Measurements from ENCODE around the gene CHID1.
A peak's percentile ranks its signal among the peaks of the same experiment; 100 is the strongest.

CHID1 gene

GRCh38 chr11:910589-911030, at the start of gene CHID1:
Gene CHID1, minus strand, starts transcription at chr11:910810. Its CDS starts 5,994 bp downstream, at chr11:904816.
- Mint-ChIP-seq H3K9me3 (no peaks in the 10 kb centered on the region), H3K36me3 (ENCODE audit: insufficient read depth) (peaks cover 4% of the 10 kb centered on the region), H3K27ac (ENCODE audit: low read depth) (peak within 1 kb of the TSS; percentile 82), H3K4me1 (peaks cover 21% of the 10 kb centered on the region), H3K4me3 (peak within 1 kb of the TSS; percentile 85), H3K27me3 (no peaks in the 10 kb centered on the region)
- DNase-seq (ENCODE audit: low spot score in 2 of 2) (peak; percentile 55 to 58), ATAC-seq (replicated peaks; ENCODE audit: extremely low read depth, poor library complexity, severe bottlenecking) (peak; percentile 95)

- Mint-ChIP-seq H3K27me3 (no peaks in the 10 kb centered on the region), H3K4me1 (peaks cover 27% of the 10 kb centered on the region), H3K27ac (ENCODE audit: low read depth) (peak overlapping the region; percentile 32), H3K9me3 (no peaks in the 10 kb centered on the region), H3K4me3 (no peak overlapping the region), H3K36me3 (ENCODE audit: insufficient read depth) (peaks cover 22% of the 10 kb centered on the region)
- ATAC-seq (replicated peaks; ENCODE audit: extremely low read depth, poor library complexity, severe bottlenecking) (no peak), DNase-seq (ENCODE audit: low spot score in 2 of 2) (no peak)
These were observed 49.0 kb upstream of the CHID1 start for GRCh38 chr11:959608-960007.

- ATAC-seq (replicated peaks; ENCODE audit: extremely low read depth, poor library complexity, severe bottlenecking) (no peak), DNase-seq (ENCODE audit: low spot score in 2 of 2) (no peak)
- Mint-ChIP-seq H3K4me3 (no peak overlapping the region), H3K4me1 (peaks cover 31% of the 10 kb centered on the region), H3K9me3 (no peaks in the 10 kb centered on the region), H3K27ac (ENCODE audit: low read depth) (no peak overlapping the region), H3K36me3 (ENCODE audit: insufficient read depth) (peaks cover 22% of the 10 kb centered on the region), H3K27me3 (no peaks in the 10 kb centered on the region)
These were observed 48.4 kb upstream of the CHID1 start for GRCh38 chr11:959027-959426.

- peaks cover 22% of the 10 kb centered on the region for H3K36me3 Mint-ChIP-seq (ENCODE audit: insufficient read depth)
- H3K27me3 Mint-ChIP-seq: no peaks in the 10 kb centered on the region
- DNase-seq (ENCODE audit: low spot score in 2 of 2) (no peak), ATAC-seq (replicated peaks; ENCODE audit: extremely low read depth, poor library complexity, severe bottlenecking) (no peak)
- no peaks in the 10 kb centered on the region for H3K9me3 Mint-ChIP-seq
- no peak overlapping the region for H3K27ac Mint-ChIP-seq (ENCODE audit: low read depth)
- H3K4me1 Mint-ChIP-seq: peaks cover 36% of the 10 kb centered on the region
- H3K4me3 Mint-ChIP-seq: no peak overlapping the region
These were observed 47.5 kb upstream of the CHID1 start for GRCh38 chr11:958101-958500.

- Mint-ChIP-seq H3K27me3 (no peaks in the 10 kb centered on the region), H3K27ac (ENCODE audit: low read depth) (no peak overlapping the region), H3K4me3 (no peak overlapping the region), H3K36me3 (ENCODE audit: insufficient read depth) (peaks cover 19% of the 10 kb centered on the region), H3K9me3 (no peaks in the 10 kb centered on the region), H3K4me1 (peaks cover 43% of the 10 kb centered on the region)
- ATAC-seq (replicated peaks; ENCODE audit: extremely low read depth, poor library complexity, severe bottlenecking) (no peak), DNase-seq (ENCODE audit: low spot score in 2 of 2) (no peak)
These were observed 46.8 kb upstream of the CHID1 start for GRCh38 chr11:957212-957920.

GRCh38 chr11:955154-956063, 44.8 kb upstream of the CHID1 start:
- H3K27me3 Mint-ChIP-seq: no peaks in the 10 kb centered on the region
- H3K9me3 Mint-ChIP-seq: no peaks in the 10 kb centered on the region
- DNase-seq (ENCODE audit: low spot score in 2 of 2) (no peak), ATAC-seq (replicated peaks; ENCODE audit: extremely low read depth, poor library complexity, severe bottlenecking) (no peak)
- H3K4me3 Mint-ChIP-seq: no peak overlapping the region
- H3K36me3 Mint-ChIP-seq (ENCODE audit: insufficient read depth): peaks cover 13% of the 10 kb centered on the region
- no peak overlapping the region for H3K27ac Mint-ChIP-seq (ENCODE audit: low read depth)
- peaks cover 46% of the 10 kb centered on the region for H3K4me1 Mint-ChIP-seq

GRCh38 chr11:954392-955153, 44.0 kb upstream of the CHID1 start:
- no peaks in the 10 kb centered on the region for H3K27me3 Mint-ChIP-seq
- peaks cover 10% of the 10 kb centered on the region for H3K36me3 Mint-ChIP-seq (ENCODE audit: insufficient read depth)
- DNase-seq (ENCODE audit: low spot score in 2 of 2) (no peak), ATAC-seq (replicated peaks; ENCODE audit: extremely low read depth, poor library complexity, severe bottlenecking) (no peak)
- H3K4me3 Mint-ChIP-seq: no peak overlapping the region
- H3K4me1 Mint-ChIP-seq: peaks cover 46% of the 10 kb centered on the region
- no peaks in the 10 kb centered on the region for H3K9me3 Mint-ChIP-seq
- peak overlapping the region; percentile 17 for H3K27ac Mint-ChIP-seq (ENCODE audit: low read depth)

- peaks cover 46% of the 10 kb centered on the region for H3K4me1 Mint-ChIP-seq
- H3K36me3 Mint-ChIP-seq (ENCODE audit: insufficient read depth): peaks cover 6% of the 10 kb centered on the region
- ATAC-seq (replicated peaks; ENCODE audit: extremely low read depth, poor library complexity, severe bottlenecking) (no peak), DNase-seq (ENCODE audit: low spot score in 2 of 2) (no peak)
- no peak overlapping the region for H3K27ac Mint-ChIP-seq (ENCODE audit: low read depth)
- H3K4me3 Mint-ChIP-seq: no peak overlapping the region
- no peaks in the 10 kb centered on the region for H3K9me3 Mint-ChIP-seq
- no peaks in the 10 kb centered on the region for H3K27me3 Mint-ChIP-seq
These were observed 42.9 kb upstream of the CHID1 start for GRCh38 chr11:953512-953911.

GRCh38 chr11:952406-953385, 42.1 kb upstream of the CHID1 start:
- no peaks in the 10 kb centered on the region for H3K27me3 Mint-ChIP-seq
- H3K9me3 Mint-ChIP-seq: no peaks in the 10 kb centered on the region
- peaks cover 8% of the 10 kb centered on the region for H3K36me3 Mint-ChIP-seq (ENCODE audit: insufficient read depth)
- H3K4me3 Mint-ChIP-seq: no peak overlapping the region
- DNase-seq (ENCODE audit: low spot score in 2 of 2): no peak
- H3K27ac Mint-ChIP-seq (ENCODE audit: low read depth): peak overlapping the region; percentile 35
- H3K4me1 Mint-ChIP-seq: peaks cover 42% of the 10 kb centered on the region
- no peak for ATAC-seq (replicated peaks; ENCODE audit: extremely low read depth, poor library complexity, severe bottlenecking)

GRCh38 chr11:951507-951906, 40.9 kb upstream of the CHID1 start:
- Mint-ChIP-seq H3K27me3 (no peaks in the 10 kb centered on the region), H3K4me3 (no peak overlapping the region), H3K4me1 (peaks cover 39% of the 10 kb centered on the region), H3K27ac (ENCODE audit: low read depth) (no peak overlapping the region), H3K36me3 (ENCODE audit: insufficient read depth) (peaks cover 7% of the 10 kb centered on the region), H3K9me3 (no peaks in the 10 kb centered on the region)
- no peak for DNase-seq (ENCODE audit: low spot score in 2 of 2)
- no peak for ATAC-seq (replicated peaks; ENCODE audit: extremely low read depth, poor library complexity, severe bottlenecking)

- Mint-ChIP-seq H3K27me3 (no peaks in the 10 kb centered on the region), H3K36me3 (ENCODE audit: insufficient read depth) (peaks cover 15% of the 10 kb centered on the region), H3K4me1 (peaks cover 34% of the 10 kb centered on the region), H3K9me3 (no peaks in the 10 kb centered on the region), H3K4me3 (no peak overlapping the region), H3K27ac (ENCODE audit: low read depth) (no peak overlapping the region)
- no peak for ATAC-seq (replicated peaks; ENCODE audit: extremely low read depth, poor library complexity, severe bottlenecking)
- no peak for DNase-seq (ENCODE audit: low spot score in 2 of 2)
These were observed 37.1 kb upstream of the CHID1 start for GRCh38 chr11:947744-948143.

All from central memory CD8-positive, alpha-beta T cell (primary cell).